SU-DHL-6 (cell line): ENCODE measurements around the gene ADAMTS14.

ENCODE experiments used
- H2AFZ ChIP-seq: fragments of 200-600 bp; sonication (generic); 2 replicates; pipeline ENCODE4 v1.6.1; 2014; ENCODE audit warnings: low read depth, mild to moderate bottlenecking, moderate library complexity, mixed read lengths, antibody characterized with exemption, low read length; ENCODE audit not compliant: severe bottlenecking
- H3F3A ChIP-seq: fragments of 200-600 bp; shearing (Covaris generic); 2 replicates; pipeline ENCODE4 v1.6.0; 2016; ENCODE audit warnings: antibody characterized with exemption, mild to moderate bottlenecking; ENCODE audit not compliant: insufficient read depth
- H3K27ac ChIP-seq: fragments of 200-600 bp; sonication (generic); 2 replicates; pipeline ENCODE4 v1.5.1; 2016; ENCODE audit warnings: low read depth, mild to moderate bottlenecking, low read length, moderate library complexity, mixed read lengths
- H3K27me3 ChIP-seq: fragments of 200-600 bp; sonication (generic), shearing (Covaris generic); 2 replicates; pipeline ENCODE4 v1.6.0; 2014; ENCODE audit warnings: mild to moderate bottlenecking, low read length
- H3K36me3 ChIP-seq: fragments of 200-600 bp; sonication (generic); 2 replicates; pipeline ENCODE4 v1.6.1; 2014; ENCODE audit warnings: mild to moderate bottlenecking, low read length, mixed read lengths
- H3K4me2 ChIP-seq: fragments of 300-600, 200-600 bp; shearing (Covaris generic), sonication (generic); 2 replicates; pipeline ENCODE4 v1.6.0; 2014; ENCODE audit warnings: low read length, low read depth, mild to moderate bottlenecking; ENCODE audit not compliant: poor library complexity, severe bottlenecking
- H3K4me3 ChIP-seq: fragments of 200-600 bp; sonication (generic); 2 replicates; pipeline ENCODE4 v1.5.1; 2014; ENCODE audit warnings: antibody characterized with exemption, low read length, mild to moderate bottlenecking, mixed read lengths; ENCODE audit not compliant: insufficient read depth, poor library complexity, severe bottlenecking
- H3K79me2 ChIP-seq: fragments of 200-600 bp; sonication (generic); 2 replicates; pipeline ENCODE4 v1.6.1; 2014; ENCODE audit warnings: mild to moderate bottlenecking, low read length, moderate library complexity; ENCODE audit not compliant: insufficient read depth
- H3K9ac ChIP-seq: fragments of 200-600 bp; sonication (generic); 2 replicates; pipeline ENCODE4 v1.7.0; 2014; ENCODE audit warnings: mild to moderate bottlenecking, low read length
- H3K9me2 ChIP-seq: fragments of 200-600 bp; sonication (generic); replicated peaks from 2 replicates; pipeline ENCODE4 v1.6.1; 2014; ENCODE audit warnings: low read length; ENCODE audit not compliant: insufficient read depth
- H3K9me3 ChIP-seq: fragments of 200-600 bp; sonication (generic); 2 replicates; pipeline ENCODE4 v1.6.1; 2014; ENCODE audit warnings: low read length, mixed read lengths; ENCODE audit not compliant: insufficient read depth
- H4K20me1 ChIP-seq: fragments of 200-600 bp; sonication (generic); 2 replicates; pipeline ENCODE4 v1.6.1; 2014; ENCODE audit warnings: low read depth, mild to moderate bottlenecking, antibody characterized with exemption, low read length, moderate library complexity, mixed read lengths
- EZH2phosphoT487 ChIP-seq: fragments of 200-600 bp; sonication (generic), shearing (Covaris generic); conservative IDR thresholded peaks from 2 replicates; pipeline ENCODE4 v1.6.1; 2018; ENCODE audit warnings: mild to moderate bottlenecking, antibody characterized with exemption, low read length, moderate library complexity, mixed read lengths
- TF ChIP-seq, protein P1 (sequence below): fragments of 200-600 bp; sonication (generic); IDR thresholded peaks from one replicate; pipeline ENCODE4 v1.5.1; 2017; ENCODE audit warnings: antibody characterized with exemption, mild to moderate bottlenecking, low read length, moderate library complexity; ENCODE audit not compliant: insufficient read depth, poor library complexity, severe bottlenecking

The ADAMTS14 gene

DNA sequence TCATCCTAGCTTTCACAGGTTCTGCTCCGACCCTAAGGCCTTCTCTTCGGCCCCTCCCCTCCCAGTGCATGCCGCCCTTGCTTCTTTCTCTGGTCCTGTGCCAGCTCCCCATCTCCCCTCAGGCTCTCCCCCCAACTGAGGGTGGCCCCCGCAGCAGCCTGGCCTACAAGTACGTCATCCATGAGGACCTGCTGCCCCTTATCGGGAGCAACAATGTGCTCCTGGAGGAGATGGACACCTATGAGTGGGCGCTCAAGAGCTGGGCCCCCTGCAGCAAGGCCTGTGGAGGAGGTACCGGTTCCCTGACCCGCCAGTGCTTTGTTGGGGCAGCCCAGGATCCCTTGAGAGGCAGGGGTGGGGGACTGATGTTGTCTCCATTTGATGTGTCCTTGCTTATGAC is 79.0 kb downstream of the ADAMTS14 start:
- H3F3A ChIP-seq, result no peaks in the 10 kb centered on the region
- H3K27ac ChIP-seq, result no peak overlapping the region
- H3K9me2 ChIP-seq, result no peaks in the 10 kb centered on the region
- H3K36me3 ChIP-seq, result no peaks in the 10 kb centered on the region
- no peak overlapping the region for H3K4me2 ChIP-seq
- no peak overlapping the region for H3K9ac ChIP-seq
- no peak overlapping the region for H2AFZ ChIP-seq
- H3K4me3 ChIP-seq, result no peak overlapping the region
- no peaks in the 10 kb centered on the region for H4K20me1 ChIP-seq
- TF ChIP-seq, protein P1, sequence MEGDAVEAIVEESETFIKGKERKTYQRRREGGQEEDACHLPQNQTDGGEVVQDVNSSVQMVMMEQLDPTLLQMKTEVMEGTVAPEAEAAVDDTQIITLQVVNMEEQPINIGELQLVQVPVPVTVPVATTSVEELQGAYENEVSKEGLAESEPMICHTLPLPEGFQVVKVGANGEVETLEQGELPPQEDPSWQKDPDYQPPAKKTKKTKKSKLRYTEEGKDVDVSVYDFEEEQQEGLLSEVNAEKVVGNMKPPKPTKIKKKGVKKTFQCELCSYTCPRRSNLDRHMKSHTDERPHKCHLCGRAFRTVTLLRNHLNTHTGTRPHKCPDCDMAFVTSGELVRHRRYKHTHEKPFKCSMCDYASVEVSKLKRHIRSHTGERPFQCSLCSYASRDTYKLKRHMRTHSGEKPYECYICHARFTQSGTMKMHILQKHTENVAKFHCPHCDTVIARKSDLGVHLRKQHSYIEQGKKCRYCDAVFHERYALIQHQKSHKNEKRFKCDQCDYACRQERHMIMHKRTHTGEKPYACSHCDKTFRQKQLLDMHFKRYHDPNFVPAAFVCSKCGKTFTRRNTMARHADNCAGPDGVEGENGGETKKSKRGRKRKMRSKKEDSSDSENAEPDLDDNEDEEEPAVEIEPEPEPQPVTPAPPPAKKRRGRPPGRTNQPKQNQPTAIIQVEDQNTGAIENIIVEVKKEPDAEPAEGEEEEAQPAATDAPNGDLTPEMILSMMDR, result no peak
- TF ChIP-seq EZH2phosphoT487, result no peak
- no peaks in the 10 kb centered on the region for H3K79me2 ChIP-seq
- H3K27me3 ChIP-seq, result no peaks in the 10 kb centered on the region
- H3K9me3 ChIP-seq, result no peaks in the 10 kb centered on the region

DNA sequence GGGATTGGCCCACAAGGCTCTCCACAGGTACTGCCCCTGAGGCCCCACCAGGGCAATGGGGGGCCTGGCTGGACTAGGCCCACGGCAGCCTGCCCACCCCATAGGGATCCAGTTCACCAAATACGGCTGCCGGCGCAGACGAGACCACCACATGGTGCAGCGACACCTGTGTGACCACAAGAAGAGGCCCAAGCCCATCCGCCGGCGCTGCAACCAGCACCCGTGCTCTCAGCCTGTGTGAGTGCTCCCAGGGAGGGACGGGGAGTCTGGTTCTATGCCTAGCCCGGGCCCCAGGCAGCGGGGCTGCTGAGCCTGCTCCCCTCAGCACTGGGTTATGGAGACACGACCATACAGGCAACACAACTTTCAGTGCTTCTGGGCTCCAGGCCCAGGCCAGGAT is 79.7 kb downstream of the ADAMTS14 start:
- Histone ChIP-seq H3K9me3 (no peaks in the 10 kb centered on the region), H3K27ac (no peak overlapping the region), H3K4me3 (no peak overlapping the region), H3K79me2 (no peaks in the 10 kb centered on the region), H2AFZ (no peak overlapping the region), H3K9me2 (no peaks in the 10 kb centered on the region), H3K4me2 (no peak overlapping the region), H3K9ac (no peak overlapping the region), H3K27me3 (no peaks in the 10 kb centered on the region), H3K36me3 (no peaks in the 10 kb centered on the region), H4K20me1 (no peaks in the 10 kb centered on the region), H3F3A (no peaks in the 10 kb centered on the region)
- TF ChIP-seq, protein P1, result no peak
- TF ChIP-seq EZH2phosphoT487, result no peak

DNA sequence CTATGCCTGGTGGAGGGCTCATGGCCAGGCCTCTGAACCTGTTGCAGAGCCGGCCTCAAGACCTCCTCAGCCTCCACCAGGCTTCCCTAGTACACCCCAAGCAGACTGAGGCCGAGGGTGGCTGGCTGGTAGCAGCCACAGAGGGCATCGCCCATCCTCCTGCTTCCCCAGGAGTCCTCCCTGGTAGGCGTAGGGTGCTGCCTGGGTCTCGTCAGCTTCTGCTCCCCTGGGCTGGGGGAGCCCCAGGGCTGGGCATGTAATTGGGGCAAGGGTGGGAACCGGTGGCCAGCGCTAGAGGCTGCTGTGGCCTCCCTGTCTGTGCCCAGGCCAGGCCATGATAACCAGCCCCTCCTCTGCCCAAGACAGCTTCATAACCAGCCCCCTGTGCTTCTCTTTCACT is 80.3 kb downstream of the ADAMTS14 start:
- Histone ChIP-seq H3K9me3 (no peaks in the 10 kb centered on the region), H3K4me2 (no peak overlapping the region), H3K27ac (no peak overlapping the region), H3K9ac (no peak overlapping the region), H3K36me3 (no peaks in the 10 kb centered on the region), H3K9me2 (no peaks in the 10 kb centered on the region), H3K27me3 (no peaks in the 10 kb centered on the region), H3F3A (no peaks in the 10 kb centered on the region), H4K20me1 (no peaks in the 10 kb centered on the region), H3K79me2 (no peaks in the 10 kb centered on the region), H3K4me3 (no peak overlapping the region), H2AFZ (no peak overlapping the region)
- no peak for TF ChIP-seq EZH2phosphoT487
- TF ChIP-seq, protein P1, result no peak

DNA sequence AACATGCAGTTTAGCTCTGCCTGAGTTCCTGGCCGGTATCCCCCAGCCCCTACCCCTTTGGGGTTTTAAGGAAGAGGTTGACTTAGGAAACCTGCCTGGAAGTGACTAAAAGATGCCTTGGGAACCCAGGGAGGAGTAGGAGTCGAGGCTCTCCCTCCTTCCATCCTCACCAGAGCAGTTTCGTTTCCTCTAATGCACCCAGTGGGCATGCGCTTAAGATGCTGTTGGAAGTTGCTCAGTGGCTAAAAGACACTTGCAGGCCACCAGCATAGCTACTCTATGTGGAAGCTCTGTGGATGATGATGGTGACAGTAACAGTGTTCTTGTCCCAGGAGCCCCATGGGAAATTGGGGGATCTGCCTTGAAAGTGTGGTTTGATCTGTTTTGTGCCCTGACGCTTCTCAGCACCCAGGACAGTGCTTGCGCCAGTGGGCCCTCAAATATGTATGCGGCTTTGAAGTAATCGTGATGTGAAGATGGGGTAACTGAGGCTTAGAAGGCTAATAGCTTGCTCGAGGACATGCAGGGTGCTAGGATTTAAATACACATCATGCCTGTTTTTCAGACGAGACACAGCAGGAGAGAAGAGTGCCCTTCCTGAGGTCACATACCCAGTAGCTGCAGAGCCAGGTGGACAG is 80.8 kb downstream of the ADAMTS14 start:
- no peak overlapping the region for H3K4me2 ChIP-seq
- no peak overlapping the region for H2AFZ ChIP-seq
- H3K9me3 ChIP-seq, result no peaks in the 10 kb centered on the region
- TF ChIP-seq, protein P1, result no peak
- TF ChIP-seq EZH2phosphoT487, result no peak
- no peaks in the 10 kb centered on the region for H3K9me2 ChIP-seq
- H3K36me3 ChIP-seq, result no peaks in the 10 kb centered on the region
- H3K27me3 ChIP-seq, result no peaks in the 10 kb centered on the region
- H3K4me3 ChIP-seq, result no peak overlapping the region
- no peaks in the 10 kb centered on the region for H4K20me1 ChIP-seq
- H3K79me2 ChIP-seq, result no peaks in the 10 kb centered on the region
- H3K27ac ChIP-seq, result no peak overlapping the region
- no peaks in the 10 kb centered on the region for H3F3A ChIP-seq
- no peak overlapping the region for H3K9ac ChIP-seq
